ENCODE data around the gene ANO8.
"Not testable (repeated sequence)": the region's sequence is repeated elsewhere in the genome, so short reads cannot be mapped to it uniquely, and the experiment has no call there.

Gene ANO8

DNA sequence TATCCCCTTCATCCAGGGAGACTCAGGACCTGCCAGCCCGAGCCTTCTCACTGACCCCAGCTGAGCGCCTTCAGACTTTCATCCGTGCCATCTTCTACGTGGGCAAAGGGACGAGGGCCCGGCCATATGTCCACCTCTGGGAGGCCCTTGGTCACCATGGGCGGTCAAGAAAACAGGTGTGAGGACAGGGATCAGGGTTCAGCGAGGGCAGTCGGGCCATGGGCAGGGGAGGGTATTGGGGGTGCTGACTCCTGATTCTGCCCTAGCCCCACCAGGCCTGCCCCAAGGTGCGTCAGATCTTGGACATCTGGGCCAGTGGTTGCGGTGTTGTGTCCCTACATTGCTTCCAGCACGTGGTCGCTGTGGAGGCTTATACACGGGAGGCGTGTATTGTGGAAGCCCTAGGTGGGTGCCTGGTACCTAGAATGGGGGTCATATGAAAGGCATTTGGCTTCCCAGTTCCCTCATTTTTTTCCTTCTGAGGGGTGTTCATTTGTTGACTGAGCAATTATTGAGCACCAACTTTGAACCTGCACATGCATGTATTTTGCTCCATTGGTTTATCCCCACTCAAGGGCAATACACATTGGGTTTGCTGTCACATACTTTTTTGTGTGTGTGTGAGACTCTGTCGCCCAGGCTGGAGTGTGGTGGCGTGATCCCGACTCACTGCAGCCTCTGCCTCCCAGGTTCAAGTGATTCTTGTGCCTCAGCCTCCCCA, 49.1 kb downstream of the ANO8 start:
- no peak for DNase-seq

DNA sequence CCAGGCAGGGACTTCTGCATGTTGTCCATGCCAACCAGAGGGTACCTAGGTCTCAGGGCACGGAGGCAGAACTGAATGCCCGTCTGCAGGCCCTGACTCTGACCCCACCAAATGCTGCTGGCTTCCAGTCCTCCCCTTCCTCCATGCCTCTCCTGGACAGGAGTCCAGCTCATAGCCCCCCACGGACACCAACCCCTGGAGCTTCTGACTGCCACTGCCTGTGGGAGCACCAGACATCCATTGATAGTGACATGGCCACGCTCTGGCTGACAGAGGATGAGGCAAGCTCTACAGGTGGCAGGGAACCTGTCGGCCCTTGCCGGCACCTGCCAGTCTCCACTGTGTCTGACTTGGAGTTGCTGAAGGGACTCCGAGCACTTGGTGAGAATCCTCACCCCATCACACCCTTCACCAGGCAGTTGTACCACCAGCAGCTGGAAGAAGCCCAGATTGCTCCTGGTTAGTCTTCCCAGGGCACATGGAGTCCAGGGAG, 51.1 kb downstream of the ANO8 start:
- DNase-seq, result no peak

DNA sequence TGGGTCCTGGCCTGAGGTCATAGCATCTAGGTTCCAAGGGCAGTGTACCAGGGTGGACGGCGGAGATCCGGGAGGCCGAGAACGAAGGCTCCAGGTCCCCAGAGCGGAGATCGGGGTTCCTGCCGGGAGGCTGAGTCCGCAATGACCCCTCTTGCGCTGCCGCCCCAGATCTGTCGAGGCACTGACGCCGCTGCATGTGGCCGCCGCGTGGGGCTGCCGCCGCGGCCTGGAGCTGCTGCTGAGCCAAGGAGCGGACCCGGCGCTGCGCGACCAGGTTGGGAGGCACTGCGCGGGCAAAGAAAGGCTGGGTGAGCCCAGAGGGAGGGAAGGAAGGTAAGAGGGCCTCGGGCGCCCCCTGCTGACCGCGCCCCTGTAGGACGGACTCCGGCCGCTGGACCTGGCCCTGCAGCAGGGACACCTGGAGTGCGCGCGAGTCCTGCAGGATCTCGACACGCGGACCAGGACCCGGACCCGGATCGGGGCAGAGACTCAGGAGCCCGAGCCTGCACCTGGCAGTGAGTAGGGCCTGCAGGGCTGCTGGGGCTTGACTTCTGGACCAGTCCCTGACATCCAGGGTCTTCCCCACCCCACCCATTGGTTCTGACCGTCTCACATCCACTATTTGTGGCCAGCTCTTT, 52.0 kb downstream of the ANO8 start:
- DNase-seq, result peak; percentile 85 to 87

DNA sequence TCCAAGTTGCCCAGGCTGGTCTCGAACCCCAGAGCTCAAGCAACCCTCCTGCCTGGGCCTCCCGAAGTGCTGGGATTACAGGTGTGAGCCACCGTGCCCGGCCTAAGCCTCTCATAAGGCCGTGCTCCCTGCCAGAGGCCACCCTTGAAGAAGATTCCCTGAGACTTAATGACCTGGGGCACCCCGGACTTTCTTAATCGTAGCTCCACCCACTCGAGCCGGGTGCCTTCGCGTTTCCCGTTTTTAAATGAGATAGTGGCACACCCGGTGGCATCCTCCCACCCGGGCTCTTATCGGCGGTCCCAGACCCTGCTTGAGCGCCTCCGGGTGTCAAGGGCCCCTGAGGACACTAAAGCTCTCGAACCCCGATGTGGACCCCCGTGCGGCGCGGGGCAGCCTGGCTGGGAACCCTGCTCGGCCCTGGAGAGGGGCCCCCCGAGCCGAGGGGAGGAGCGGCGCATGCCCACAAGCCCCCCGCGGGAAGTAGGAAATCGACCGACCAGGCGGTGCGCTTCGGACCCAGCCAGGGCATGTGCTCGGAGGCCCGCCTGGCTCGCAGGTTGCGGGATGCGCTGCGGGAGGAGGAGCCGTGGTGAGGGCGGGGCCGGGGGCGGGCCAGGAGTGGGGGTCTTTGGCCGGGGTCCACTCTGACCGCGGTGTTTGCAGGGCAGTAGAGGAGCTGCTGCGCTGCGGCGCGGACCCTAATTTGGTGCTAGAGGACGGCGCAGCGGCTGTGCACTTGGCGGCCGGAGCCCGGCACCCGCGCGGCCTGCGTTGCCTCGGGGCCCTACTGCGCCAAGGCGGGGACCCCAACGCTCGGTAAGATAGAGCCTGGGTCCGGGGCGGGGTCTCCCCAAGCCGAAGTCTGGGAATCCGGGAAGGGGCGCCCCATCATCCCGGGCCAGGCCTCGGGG, 53.0 kb downstream of the ANO8 start, which contains the start of gene ANKLE1:
Gene ANKLE1 (plus strand): TSS at position 511 of the 914 bp plus-strand sequence. CDS start 20 bp downstream, at position 531.
- peak; percentile 55 to 71 for DNase-seq

DNA sequence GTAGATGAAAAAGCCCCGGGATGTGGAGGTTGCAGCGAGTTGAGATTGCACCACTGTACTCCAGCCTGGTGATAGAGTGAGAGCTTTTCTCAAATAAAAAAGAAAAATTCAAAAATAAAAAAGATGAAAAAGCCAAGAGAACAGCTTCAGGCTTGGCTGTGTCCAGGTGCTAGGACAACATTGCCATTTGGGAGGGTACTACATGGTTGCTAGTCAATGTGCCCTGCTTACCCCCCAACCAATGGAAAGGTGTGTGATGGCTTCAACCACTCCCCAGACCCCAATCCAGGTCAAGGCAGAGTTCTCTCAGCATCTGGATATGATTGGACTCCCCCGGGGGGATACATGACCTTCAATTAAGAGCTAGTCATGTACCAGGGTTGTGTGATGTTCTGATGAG, 55.2 kb downstream of the ANO8 start:
- no peak for DNase-seq

DNA sequence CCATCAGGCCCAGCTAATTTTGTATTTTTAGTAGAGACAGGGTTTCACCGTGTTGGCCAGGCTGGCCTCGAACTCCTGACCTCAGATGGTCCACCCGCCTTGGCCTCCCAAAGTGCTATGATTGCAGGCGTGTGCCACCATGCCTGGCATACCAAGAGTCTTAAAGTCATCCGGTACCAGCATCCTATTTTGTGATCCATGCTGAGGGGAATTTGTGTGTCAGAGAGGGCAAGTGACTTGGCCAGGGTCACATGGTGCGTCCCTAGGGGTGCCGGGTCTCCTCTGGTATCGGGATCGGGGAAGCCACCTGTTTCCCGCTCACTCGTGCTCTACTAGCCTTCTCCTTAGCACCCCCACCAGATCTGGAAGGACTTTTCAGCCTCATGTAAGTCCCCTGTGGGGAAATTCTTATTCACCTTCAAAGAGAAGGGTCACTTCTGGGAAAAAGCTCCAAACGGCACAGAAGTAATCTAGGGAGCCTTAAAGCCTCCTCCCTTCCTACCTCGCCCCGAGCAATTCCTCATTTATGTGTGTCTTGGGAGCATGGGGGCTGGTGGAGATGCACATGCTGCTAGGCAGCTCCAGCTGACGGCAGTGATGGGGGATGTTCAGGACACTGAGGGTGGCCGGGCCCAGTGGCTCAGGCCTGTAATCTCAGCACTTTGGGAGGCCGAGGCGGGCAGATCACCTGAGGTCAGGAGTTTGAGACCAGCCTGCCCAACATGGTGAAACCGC, 59.0 kb downstream of the ANO8 start:
- no peak for DNase-seq

DNA sequence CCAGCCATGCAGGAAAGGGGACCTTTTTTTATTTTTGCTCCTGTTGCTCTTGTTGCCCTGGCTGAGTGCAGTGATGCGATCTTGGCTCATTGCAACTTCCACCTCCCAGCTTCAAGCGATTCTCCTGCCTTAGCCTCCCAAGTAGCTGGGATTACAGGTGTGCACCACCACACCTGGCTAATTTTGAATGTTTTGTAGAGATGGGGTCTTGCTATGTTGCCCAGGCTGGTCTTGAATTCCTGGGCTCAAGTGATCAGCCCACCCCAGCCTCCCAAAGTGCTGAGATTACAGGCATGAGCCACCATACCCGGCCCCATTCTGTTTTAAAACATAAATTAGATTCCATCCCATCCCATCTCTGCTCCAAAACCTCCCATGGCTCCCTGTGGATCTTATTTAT, 59.8 kb downstream of the ANO8 start:
- DNase-seq, result not testable (repeated sequence)
